ENCODE measurements around the gene SMAP2. TPM values are rescaled to one million over a fixed set of nuclear protein-coding genes. Genes with fewer than 3 reads are reported as not detected.

SMAP2 gene
- polyA plus RNA-seq, 2 of the 4 experiments (the other 2 are of a cell fraction): 6.4 to 7.7 TPM

- no peak for DNase-seq (ENCODE audit: low read depth in 1 of 2, low spot score in 1 of 2)
- Histone ChIP-seq H3K4me3 (no peak overlapping the region), H3K4me2 (no peak overlapping the region), H3K27ac (no peak overlapping the region), H3K9me3 (no peaks in the 10 kb centered on the region), H3K4me1 (no peaks in the 10 kb centered on the region)
- no peak for ATAC-seq
- FAIRE-seq: no peak
- TF ChIP-seq MAFK (IDR thresholded peaks at IDR 0.05; ENCODE audit: partially characterized antibody) (no peak), CBX8 (IDR thresholded peaks at IDR 0.05) (no peak), BCL3 (IDR thresholded peaks at IDR 0.05) (no peak), HDAC2 (IDR thresholded peaks at IDR 0.05) (no peak), PHF8 (IDR thresholded peaks at IDR 0.05; ENCODE audit: borderline replicate concordance, low read depth) (no peak), TFCP2L1 (CRISPR knock-in tag; IDR thresholded peaks at IDR 0.05) (no peak), NFE2L2 (conservative IDR thresholded peaks at IDR 0.05; ENCODE audit: low read length) (no peak), ZC3H11A (IDR thresholded peaks at IDR 0.05) (no peak), KDM1A (IDR thresholded peaks at IDR 0.05; ENCODE audit: low read depth) (no peak), HMGXB4 (CRISPR knock-in tag; IDR thresholded peaks at IDR 0.05; ENCODE audit: borderline replicate concordance) (no peak), ATOH8 (CRISPR knock-in tag; IDR thresholded peaks at IDR 0.05; ENCODE audit: low read depth) (no peak), ZNF302 (CRISPR knock-in tag; IDR thresholded peaks at IDR 0.05) (no peak), USF2 (IDR thresholded peaks at IDR 0.05) (no peak), CBX2 (IDR thresholded peaks at IDR 0.05; ENCODE audit: borderline replicate concordance, low read depth) (no peak)
- ChIA-PET POLR2A (no interaction called here), CTCF (interaction anchor here (1.2 to 1.9 kb wide), 2 partner anchors 20 to 87 kb away, joined by 4 to 5 read pairs; no protein-coding TSS in a partner anchor)
- WGBS (ENCODE audit: missing lambda C conversion rate): 71% methylated on average over 4 of the region's 4 CpGs
These were observed 51.7 kb downstream of the SMAP2 start for GRCh38 chr1:40425198-40425597.

- Histone ChIP-seq H3K27ac (no peak overlapping the region), H3K4me2 (no peak overlapping the region), H3K4me1 (no peaks in the 10 kb centered on the region), H3K9me3 (no peaks in the 10 kb centered on the region; the same call in 2 of the 3 replicates), H3K4me3 (no peak overlapping the region)
- DNase-seq (ENCODE audit: low read depth in 1 of 2, low spot score in 1 of 2): no peak
- TF ChIP-seq HOXB5 (CRISPR knock-in tag; IDR thresholded peaks at IDR 0.05) (no peak), ZFP36 (IDR thresholded peaks at IDR 0.05; ENCODE audit: borderline replicate concordance, partially characterized antibody) (peak; percentile 28)
- no peak for FAIRE-seq
- ATAC-seq: no peak
- ChIA-PET POLR2A (no interaction called here), CTCF (interaction anchor here (0.7 kb wide), 1 partner anchor 287 kb away, joined by 4 read pairs; no protein-coding TSS in a partner anchor)
These were observed 57.9 kb downstream of the SMAP2 start for GRCh38 chr1:40431385-40431784.

- POLR2A ChIA-PET: no interaction called here
- CTCF ChIA-PET: interaction anchor here (0.6 kb wide), 1 partner anchor 392 kb away, joined by 3 read pairs; no protein-coding TSS in a partner anchor
- Histone ChIP-seq H3K4me2 (no peak overlapping the region), H3K27ac (no peak overlapping the region), H3K9me3 (no peaks in the 10 kb centered on the region; the same call in 2 of the 3 replicates), H3K4me1 (no peaks in the 10 kb centered on the region), H3K4me3 (no peak overlapping the region)
- no peak for FAIRE-seq
- DNase-seq (ENCODE audit: low read depth in 1 of 2, low spot score in 1 of 2): no peak
- no peak for ATAC-seq
- 31% methylated on average over 3 of the region's 3 CpGs for WGBS (ENCODE audit: missing lambda C conversion rate)
- TF ChIP-seq CEBPB (IDR thresholded peaks at IDR 0.05) (no peak), EHMT2 (IDR thresholded peaks at IDR 0.05; ENCODE audit: low read depth) (no peak), HMGXB4 (CRISPR knock-in tag; IDR thresholded peaks at IDR 0.05; ENCODE audit: borderline replicate concordance) (no peak), NFE2L2 (conservative IDR thresholded peaks at IDR 0.05; ENCODE audit: low read length) (no peak), SMC3 (IDR thresholded peaks at IDR 0.05) (no peak), BHLHE40 (IDR thresholded peaks at IDR 0.05; ENCODE audit: low read depth, low read length) (no peak), EHF (CRISPR knock-in tag; IDR thresholded peaks at IDR 0.05) (no peak), SREBF2 (IDR thresholded peaks at IDR 0.05) (no peak)
These were observed 59.3 kb downstream of the SMAP2 start for GRCh38 chr1:40432644-40433390.

All from A549 (cell line).